Cerebellar nuclear complex (tissue), 1 donor: ENCODE data around the gene REC114.
A peak's percentile ranks its signal among the peaks of the same experiment; 100 is the strongest.
"Not testable (repeated sequence)": the region's sequence is repeated elsewhere in the genome, so short reads cannot be mapped to it uniquely, and the experiment has no call there.

Experiments used
- DNase-seq, 2 experiments: peaks; one replicate each; lab custom pipeline; 2025; lab: John Stamatoyannopoulos, UW

Gene REC114

GRCh38 chr15:73442968-73443367 lies at the start of gene REC114:
REC114 (plus strand) TSS chr15:73443164; CDS start chr15:73443186, 22 bp downstream.
- DNase-seq: no peak

GRCh38 chr15:73393336-73393735 lies 49.6 kb upstream of the REC114 start:
- DNase-seq: no peak

GRCh38 chr15:73394782-73395181 lies 48.2 kb upstream of the REC114 start:
- peak in 1 of 2 experiments; percentile 54 for DNase-seq

GRCh38 chr15:73395671-73396070 lies 47.3 kb upstream of the REC114 start:
- no peak for DNase-seq

GRCh38 chr15:73397461-73397860 lies 45.5 kb upstream of the REC114 start:
- no peak for DNase-seq

- no peak for DNase-seq
Observed at GRCh38 chr15:73398861-73399260, 44.1 kb upstream of the REC114 start.

- not testable (repeated sequence) for DNase-seq
Observed at GRCh38 chr15:73400222-73400621, 42.7 kb upstream of the REC114 start.

- no peak for DNase-seq
Observed at GRCh38 chr15:73403171-73403570, 39.8 kb upstream of the REC114 start.

GRCh38 chr15:73414876-73415275 lies 28.1 kb upstream of the REC114 start:
- peak in 1 of 2 experiments; percentile 14 for DNase-seq

- DNase-seq: no peak
Observed at GRCh38 chr15:73424506-73424905, 18.5 kb upstream of the REC114 start.

- no peak for DNase-seq
Observed at GRCh38 chr15:73425510-73425909, 17.5 kb upstream of the REC114 start.

- no peak for DNase-seq
Observed at GRCh38 chr15:73426323-73426994, 16.5 kb upstream of the REC114 start.

- DNase-seq: not testable (repeated sequence)
Observed at GRCh38 chr15:73431329-73431728, 11.6 kb upstream of the REC114 start.

GRCh38 chr15:73433873-73434272 lies 9.1 kb upstream of the REC114 start:
- DNase-seq: no peak

- no peak for DNase-seq
Observed at GRCh38 chr15:73436613-73437012, 6.4 kb upstream of the REC114 start.

- DNase-seq: no peak
Observed at GRCh38 chr15:73437543-73438109, 5.3 kb upstream of the REC114 start.

- no peak for DNase-seq
Observed at GRCh38 chr15:73438651-73439050, 4.3 kb upstream of the REC114 start.

- peak in 1 of 2 experiments; percentile 17 for DNase-seq
Observed at GRCh38 chr15:73440571-73440970, 2.4 kb upstream of the REC114 start.

GRCh38 chr15:73442421-73442820 lies 543 bp upstream of the REC114 start:
- no peak for DNase-seq

GRCh38 chr15:73447471-73447870 lies 4.5 kb downstream of the REC114 start:
- not testable (repeated sequence) for DNase-seq

GRCh38 chr15:73448158-73448758 lies 5.3 kb downstream of the REC114 start:
- DNase-seq: not testable (repeated sequence)

GRCh38 chr15:73449980-73450379 lies 7.0 kb downstream of the REC114 start:
- not testable (repeated sequence) for DNase-seq

- DNase-seq: no peak
Observed at GRCh38 chr15:73454096-73454495, 11.1 kb downstream of the REC114 start.
